Measurements from ENCODE around the gene ATG9A. TPM values are rescaled to one million over a fixed set of nuclear protein-coding genes. Genes with fewer than 3 reads are reported as not detected.
A peak's percentile ranks its signal among the peaks of the same experiment; 100 is the strongest.
"Not testable (repeated sequence)": the region's sequence is repeated elsewhere in the genome, so short reads cannot be mapped to it uniquely, and the experiment has no call there.

ATG9A gene
- polyA plus RNA-seq, 5 donors: 38.7 to 44.8 (median 40.3) TPM

DNA sequence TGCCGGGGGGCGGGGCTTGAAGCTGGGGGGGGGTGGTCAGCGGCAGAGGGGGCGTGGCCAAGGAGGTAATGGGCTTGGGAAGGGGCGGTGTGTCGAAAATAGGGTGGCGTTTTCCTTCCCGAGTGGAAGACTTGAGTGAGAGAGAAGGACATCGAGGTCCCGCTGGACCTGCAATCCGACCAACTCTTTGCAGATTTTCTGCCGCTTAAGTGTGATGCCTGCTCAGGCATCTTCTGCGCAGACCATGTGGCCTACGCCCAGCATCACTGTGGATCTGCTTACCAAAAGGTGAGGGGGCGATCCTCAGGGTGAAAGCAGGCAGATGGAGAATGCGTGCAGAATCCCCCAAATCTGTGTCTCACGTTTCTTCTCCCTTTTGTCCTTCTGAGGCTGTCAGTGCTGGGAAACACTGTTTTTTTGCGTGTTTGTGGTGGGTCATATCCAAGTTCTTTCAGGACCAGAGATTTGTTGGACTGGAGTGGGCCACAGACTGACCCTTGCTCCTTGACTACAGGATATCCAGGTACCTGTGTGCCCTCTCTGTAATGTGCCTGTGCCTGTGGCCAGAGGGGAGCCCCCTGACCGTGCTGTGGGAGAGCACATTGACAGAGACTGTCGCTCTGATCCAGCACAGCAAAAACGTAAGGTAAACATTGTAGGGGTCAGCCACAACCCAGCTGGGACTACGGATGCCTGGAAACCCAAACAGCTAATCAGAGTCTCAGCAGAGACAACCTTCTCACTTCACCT, 22.1 kb downstream of the ATG9A start:
- no peak for DNase-seq

DNA sequence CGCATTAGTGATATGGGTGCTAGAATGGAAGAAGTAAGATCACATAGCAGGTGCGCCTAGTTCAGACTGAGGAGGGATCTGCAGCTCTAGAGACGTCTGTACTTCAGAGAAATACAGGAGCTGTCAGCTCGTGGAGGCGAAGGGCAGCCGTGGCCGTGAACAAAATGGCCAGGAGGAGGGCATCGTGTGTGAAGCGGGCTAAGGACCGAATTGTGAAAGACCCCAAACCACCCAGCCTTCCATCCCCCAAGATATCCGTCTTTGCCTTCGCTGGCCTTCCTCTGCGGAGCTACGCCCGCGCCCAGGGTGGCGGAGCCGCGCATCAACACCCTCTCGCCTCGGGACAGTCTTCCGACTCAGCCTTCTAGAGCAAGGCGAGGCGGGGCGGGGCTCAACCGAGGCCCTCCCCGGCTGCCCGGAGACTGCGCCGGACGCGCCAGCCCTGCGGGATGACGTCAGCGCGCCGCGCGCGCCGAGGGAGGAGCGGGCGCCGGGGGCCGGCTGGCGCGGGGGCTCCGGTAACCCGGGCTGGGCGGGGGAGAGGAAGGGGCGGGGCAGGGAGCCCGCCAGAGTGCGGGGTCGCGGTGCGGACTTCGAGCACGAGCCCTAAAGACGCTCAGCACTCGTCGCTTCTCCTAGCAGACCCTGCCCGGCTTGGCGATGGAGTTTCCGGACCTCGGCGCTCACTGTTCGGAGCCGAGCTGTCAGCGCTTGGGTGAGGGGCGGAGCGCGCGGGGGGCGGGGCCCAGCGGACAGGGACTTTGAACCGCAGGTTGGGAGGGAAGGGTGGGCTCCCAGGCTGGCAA, 22.9 kb downstream of the ATG9A start, which contains the start of gene ZFAND2B:
Gene ZFAND2B (plus strand): TSS at position 455 of the 806 bp plus-strand sequence. CDS start 206 bp downstream, at position 661.
- DNase-seq: peak; percentile 97

DNA sequence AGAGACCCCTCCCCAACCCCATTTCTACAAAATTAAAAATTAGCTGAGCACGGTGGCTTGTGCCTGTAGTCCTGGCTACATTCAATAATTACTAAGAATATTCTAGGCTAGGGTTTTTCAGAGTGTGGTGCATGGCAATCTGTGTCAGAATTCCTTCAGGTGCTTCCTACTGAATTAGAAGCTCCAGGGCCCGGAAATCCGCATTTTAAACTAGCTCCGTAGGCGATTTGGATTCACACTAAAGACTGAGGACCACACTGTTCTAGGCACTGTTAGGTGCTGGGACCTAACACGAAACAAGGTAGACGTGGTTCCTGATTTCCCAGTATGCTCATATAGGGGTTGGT, 23.5 kb downstream of the ATG9A start:
- no peak for DNase-seq

DNA sequence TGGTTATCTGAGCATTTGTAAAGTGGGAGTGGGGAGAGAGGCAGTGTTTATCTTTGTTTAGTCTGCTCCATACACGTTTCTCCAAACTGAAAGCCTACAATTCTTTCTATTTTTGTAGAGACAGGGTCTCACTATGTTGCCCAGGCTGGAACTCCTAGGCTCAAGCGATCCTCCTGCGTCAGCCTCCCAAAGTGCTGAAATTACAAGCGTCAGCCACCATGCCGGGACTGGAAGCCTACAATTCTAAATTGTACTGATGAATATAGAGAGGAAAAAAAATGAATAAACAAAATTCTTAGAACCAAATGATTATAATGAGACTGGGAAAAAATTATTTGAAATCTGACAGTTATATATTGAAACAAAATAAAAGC, 24.3 kb downstream of the ATG9A start:
- no peak for DNase-seq

DNA sequence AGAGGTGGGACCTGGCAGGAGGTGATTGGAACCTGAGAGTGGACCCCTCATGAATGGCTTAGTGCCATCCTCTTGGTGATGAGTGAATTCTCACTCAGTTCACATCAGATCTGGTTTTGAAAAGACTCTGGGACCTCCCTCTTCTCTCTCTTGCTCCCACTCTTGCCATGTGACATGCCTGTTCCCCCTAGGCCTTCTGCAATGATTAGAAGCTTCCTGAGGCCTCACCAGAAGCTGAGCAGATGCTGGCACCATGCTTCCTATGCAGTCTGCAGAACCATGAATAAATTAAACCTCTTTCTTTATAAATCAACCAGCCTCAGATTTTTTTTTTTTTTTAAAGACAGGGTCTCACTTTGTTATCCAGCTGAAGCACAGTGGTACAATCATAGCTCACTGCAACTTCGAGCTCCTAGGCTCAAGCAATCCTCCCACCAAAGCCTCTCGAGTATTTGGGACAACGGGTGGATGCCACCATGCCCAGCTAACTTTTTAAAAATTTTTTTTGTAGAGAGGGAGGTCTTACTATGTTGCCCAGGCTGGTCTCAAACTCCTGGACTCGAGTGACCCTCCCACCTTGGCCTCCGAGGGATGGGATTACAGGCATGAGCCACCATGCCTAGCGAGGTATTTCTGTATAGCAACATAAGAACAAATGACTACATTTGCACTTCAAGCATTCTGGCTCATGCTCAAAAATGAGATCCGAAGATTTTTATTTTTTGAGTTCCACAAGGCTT, 24.8 kb downstream of the ATG9A start:
- no peak for DNase-seq

DNA sequence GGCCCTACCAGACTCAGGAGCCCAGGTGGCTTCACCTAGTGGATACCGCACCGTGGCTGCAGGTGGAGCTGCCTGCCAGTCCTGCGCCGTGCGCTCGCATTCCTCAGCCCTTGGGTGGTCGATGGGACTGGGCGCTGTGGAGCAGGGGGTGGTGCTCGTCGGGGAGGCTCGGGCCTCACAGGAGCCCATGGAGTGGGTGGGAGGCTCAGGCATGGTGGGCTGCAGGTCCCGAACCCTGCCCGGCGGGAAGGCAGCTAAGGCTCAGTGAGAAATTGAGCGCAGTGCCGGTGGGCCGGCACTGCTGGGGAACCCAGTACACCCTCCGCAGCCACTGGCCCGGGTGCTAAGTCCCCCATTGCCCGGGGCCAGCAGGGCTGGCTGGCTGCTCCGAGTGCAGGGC, 28.1 kb downstream of the ATG9A start:
- DNase-seq: not testable (repeated sequence)

DNA sequence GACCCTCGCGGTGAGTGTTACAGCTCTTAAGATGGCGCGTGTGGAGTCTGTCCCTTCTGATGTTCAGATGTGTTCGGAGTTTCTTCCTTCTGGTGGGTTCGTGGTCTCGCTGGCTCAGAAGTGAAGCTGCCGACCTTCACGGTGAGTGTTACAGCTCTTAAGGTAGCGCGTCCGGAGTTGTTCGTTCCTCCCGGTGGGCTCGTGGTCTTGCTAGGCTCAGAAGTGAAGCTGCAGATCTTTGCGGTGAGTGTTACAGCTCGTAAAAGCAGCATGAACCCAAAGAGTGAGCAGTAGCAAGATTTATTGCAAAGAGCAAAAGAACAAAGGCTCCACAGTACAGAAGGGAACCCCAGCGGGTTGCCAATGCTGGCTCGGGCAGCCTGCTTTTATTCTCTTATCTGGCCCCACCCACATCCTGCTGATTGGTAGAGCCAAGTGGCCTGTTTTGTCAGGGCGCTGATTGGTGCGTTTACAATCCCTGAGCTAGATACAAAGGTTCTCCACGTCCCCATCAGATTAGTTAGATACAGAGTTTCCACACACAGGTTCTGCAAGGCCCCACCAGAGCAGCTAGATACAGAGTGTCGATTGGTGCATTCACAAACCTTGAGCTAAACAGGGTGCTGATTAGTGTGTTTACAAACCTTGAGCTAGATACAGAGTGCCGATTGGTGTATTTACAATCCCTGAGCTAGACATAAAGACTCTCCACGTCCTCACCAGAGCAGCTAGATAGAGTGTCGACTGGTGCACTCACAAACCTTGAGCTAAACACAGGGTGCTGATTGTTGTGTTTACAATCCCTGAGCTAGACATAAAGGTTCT, 28.7 kb downstream of the ATG9A start:
- not testable (repeated sequence) for DNase-seq

DNA sequence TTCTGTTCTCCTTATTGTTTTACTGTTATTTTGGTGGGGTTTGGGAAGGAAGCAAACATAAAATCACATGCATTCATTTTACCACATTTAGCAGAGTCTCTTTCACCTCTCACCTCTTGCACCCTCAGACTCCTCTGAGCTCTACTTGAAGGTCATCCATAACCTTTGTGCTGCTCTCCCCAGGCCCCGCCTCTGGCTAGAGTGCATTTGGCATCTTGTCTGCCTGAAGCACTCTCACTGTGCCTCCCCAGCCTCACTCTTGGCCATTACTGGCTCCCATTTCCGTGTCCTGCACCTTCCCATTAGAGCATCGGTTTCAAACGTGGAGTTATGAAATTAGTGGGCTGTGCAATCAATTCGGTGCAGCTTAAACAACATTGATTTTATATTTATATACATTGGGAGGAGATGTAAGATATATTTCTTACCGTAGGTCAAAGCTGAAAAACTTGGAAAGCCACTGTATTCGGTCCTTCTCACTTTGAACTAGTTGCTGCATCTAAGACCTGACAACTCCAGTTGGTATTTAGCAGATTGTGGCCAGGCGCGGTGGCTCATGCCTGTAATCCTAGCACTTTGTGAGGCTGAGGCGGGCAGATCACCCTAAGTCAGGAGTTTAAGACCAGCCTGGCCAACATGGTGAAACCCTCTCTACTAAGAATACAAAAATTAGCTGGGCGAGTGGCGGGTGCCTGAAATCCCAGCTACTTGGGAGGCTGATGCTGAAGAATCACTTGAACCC, 29.8 kb downstream of the ATG9A start:
- no peak for DNase-seq

DNA sequence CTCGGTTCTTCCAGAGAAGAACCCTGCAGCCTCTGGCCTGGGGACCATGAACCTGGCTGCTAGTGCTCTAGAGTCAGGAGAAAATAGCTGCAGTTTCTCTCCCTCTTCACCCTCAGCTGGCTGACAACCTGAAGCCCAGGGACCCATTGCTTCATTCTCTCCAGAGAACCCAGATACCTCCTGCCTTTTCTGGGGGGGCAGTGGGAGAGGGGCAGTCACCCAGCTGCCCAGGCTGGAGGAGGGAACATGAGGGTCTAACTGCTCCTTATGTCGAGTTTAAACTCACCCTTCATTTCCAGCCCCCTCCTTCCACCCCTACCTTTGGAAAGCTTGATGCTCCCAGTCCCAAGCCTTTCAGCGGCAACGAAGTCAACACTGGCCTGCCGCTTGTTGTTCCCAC, 30.5 kb downstream of the ATG9A start:
- no peak for DNase-seq

DNA sequence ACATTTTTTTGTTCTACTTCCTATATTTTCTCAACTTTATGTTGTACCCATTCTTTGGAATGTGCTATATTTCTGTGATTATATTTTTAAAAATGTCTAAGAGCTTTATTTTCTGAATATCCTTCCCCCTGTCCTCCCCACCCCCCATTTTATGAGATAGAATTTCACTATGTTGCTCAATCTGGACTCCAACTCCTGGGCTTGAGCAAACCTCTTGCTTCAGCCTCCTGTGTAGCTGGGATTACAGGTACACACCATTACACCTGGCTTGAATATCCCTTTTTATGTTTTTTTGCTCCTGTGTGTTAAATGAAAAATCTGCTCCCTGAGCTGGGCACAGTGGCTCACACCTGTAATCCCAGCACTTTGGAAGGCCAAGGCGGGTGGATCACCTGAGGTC, 32.0 kb downstream of the ATG9A start:
- DNase-seq: no peak

DNA sequence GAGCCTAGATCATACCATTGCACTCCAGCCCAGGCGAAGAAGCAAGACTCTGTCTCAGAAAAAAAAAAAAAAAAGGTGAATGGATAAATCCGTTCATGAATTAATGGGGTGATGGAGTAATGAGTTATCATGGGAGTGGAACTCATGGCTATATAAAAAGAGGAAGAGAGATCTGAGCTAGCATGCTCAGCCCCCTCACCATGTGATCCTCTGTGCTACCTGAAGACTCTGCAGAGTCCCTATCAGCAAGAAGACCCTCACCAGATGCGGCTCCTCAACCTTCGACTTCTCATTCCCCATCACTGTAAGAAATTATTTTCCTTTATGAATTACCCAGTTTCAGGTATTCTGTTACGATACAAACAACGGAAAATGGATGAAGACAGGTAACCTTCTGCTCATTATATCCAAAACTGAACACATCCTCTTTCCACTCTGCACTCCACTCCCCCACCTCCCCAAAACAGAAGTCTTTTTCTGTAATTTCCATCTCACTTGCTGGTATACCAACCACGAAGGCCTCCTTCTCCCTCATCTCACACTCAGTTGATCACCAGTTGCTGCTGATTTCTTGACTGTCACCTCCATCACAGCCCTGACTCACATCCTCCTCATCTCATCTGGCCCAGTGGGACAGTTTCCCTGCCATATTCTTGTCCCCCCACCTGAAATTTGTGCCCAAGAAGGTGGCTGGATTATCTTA, 42.5 kb downstream of the ATG9A start:
- DNase-seq: no peak

DNA sequence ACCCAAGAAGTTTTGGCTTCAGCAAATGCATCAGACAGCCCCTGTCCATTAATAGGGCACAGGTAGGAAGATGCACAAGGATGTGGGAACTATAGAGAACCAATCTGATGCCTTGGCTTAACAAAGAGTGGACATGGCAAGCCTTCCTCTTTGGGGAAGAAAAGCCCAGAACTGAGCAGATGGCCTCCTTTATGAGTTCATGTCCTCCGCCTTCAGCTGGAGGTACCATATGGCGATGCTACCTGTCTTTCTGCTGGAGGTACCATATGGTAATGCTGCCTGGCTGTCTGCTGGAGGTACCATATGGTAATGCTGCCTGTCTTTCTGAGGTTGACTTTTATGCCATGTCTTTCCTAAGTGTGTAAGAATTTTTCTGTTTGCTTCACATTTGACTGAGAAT, 45.3 kb downstream of the ATG9A start:
- no peak for DNase-seq

DNA sequence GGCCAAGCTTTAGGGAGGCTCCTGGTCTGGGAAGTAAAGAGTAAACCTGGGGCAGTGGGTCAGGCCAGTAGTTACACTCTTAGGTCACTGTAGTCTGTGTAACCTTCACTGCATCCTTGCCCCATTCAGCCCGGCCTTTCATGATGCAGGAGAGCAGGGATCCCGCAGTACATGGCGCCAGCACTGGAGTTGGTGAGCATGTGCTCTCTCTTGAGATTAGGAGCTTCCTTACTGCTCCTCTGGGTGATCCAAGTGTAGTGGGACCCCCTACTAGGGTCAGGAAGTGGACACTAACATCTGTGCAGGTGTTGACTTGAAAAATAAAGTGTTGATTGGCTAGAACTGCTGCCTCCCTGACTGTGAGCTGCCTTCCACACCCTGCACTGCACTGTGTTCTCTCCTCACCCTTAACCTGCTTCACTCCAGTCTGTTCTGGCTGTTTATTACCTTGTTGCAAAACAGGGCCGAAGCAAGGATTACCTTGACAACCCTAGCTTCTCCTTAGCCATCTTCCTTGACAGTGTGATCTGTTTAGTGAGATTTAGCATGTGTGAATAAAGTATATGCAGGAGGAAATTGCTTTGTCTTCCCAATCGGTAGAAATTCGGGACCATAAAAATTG, 46.2 kb downstream of the ATG9A start:
- DNase-seq: no peak

DNA sequence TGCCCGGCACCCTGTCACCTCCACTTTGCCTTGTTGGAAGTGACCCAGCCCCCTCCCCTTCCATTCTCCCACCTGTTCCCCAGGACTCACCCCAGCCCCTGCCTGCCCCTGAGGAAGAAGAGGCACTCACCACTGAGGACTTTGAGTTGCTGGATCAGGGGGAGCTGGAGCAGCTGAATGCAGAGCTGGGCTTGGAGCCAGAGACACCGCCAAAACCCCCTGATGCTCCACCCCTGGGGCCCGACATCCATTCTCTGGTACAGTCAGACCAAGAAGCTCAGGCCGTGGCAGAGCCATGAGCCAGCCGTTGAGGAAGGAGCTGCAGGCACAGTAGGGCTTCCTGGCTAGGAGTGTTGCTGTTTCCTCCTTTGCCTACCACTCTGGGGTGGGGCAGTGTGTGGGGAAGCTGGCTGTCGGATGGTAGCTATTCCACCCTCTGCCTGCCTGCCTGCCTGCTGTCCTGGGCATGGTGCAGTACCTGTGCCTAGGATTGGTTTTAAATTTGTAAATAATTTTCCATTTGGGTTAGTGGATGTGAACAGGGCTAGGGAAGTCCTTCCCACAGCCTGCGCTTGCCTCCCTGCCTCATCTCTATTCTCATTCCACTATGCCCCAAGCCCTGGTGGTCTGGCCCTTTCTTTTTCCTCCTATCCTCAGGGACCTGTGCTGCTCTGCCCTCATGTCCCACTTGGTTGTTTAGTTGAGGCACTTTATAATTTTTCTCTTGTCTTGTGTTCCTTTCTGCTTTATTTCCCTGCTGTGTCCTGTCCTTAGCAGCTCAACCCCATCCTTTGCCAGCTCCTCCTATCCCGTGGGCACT, 46.9 kb downstream of the ATG9A start:
- no peak for DNase-seq

DNA sequence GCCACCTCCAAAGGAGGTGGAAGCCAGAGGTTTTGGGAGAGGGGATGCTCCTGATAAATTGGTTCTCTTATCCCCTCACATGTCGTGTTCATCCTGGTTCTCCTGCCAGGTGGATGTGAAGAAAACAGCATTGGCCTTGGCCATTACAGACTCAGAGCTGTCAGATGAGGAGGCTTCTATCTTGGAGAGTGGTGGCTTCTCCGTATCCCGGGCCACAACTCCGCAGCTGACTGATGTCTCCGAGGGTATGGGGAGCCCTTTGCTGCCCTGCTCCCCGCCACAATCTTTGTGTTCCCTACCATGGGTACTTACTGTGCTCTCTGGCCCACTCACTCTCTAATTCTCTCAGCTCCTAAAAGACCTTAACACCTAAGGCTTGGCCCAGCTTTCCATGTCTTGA, 47.9 kb downstream of the ATG9A start:
- no peak for DNase-seq

DNA sequence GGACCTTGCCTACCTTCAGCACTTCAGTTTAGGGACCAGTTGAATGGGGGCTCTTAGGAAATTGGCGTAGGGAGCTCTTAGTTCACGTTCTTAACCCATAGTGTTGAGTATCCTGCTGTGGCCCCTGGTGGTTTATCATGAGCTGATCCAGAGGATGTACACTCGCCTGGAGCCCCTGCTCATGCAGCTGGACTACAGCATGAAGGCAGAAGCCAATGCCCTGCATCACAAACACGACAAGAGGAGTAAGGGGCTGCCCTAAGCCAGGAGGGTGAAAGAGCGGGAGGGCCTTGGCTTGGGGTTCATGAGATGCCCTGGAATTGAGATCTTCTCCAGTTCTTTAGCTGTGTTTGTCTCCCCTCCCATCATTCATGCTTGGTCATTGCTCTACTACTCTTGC, 48.5 kb downstream of the ATG9A start:
- DNase-seq: no peak

DNA sequence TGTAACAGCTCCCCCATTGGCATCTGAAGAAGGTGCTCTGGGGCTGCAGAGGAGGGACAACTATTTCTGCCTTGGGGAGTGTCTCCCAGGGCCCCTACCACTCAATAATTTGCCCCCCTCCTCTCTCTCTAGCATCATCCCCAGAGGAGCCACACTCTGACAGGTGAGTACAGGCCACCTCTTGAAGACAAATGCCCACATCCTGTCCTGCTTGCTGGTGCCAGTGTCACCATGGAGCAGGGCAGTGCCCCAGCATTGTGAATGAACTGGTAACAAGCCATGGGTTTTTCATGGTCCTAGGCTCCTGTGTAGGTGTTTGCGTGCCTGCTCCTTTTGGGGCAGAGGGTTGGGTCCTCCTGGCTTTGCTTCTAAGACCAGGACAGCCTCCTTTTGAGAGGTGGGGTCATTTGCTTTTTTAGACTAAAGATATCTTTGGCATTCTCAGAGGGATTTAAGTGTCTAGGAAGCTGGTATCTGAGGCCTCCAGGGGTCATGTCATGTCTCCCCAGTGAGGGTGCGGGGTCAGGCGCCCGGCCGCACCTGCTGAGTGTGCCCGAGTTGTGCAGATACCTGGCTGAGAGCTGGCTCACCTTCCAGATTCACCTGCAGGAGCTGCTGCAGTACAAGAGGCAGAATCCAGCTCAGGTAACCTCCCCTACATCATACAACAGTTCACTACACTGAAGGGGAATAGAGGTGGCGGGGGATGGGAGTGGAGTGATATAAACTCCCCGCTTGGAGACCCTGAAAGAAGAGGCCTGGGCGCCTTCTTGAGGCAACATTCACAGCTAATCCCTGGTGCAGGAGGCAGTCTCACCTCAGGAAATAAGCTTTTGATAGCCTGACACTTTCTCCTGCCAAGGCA, 49.6 kb downstream of the ATG9A start:
- no peak for DNase-seq

All from right lung (tissue), 5 donors.